Measurements from ENCODE around the gene MNT.

The MNT gene

DNA sequence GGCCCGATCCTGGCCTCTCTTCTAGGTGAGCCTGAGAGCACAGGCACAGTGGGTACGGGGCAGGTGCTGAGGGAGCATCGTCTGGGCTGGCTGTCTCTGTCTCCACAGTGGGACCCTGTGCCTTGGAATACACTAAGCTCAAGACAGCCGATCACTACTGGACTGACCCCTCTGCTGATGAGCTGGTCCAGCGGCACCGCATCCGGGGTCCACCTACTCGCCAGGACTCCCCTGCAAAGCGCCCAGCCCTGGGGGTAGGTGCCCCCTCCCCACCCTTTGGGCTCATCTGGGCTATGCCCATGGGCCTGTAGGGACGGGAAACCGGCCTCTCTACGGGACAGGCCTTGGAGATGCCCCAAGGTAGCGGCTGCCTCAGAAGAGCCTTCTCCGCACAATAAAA is 38.0 kb downstream of the MNT start:
- DNase-seq = no peak

GRCh38 chr17:2362416-2362815 is 38.4 kb downstream of the MNT start:
- DNase-seq = no peak

- no peak for DNase-seq
Measured at GRCh38 chr17:2362016-2362415, 38.8 kb downstream of the MNT start.

DNA sequence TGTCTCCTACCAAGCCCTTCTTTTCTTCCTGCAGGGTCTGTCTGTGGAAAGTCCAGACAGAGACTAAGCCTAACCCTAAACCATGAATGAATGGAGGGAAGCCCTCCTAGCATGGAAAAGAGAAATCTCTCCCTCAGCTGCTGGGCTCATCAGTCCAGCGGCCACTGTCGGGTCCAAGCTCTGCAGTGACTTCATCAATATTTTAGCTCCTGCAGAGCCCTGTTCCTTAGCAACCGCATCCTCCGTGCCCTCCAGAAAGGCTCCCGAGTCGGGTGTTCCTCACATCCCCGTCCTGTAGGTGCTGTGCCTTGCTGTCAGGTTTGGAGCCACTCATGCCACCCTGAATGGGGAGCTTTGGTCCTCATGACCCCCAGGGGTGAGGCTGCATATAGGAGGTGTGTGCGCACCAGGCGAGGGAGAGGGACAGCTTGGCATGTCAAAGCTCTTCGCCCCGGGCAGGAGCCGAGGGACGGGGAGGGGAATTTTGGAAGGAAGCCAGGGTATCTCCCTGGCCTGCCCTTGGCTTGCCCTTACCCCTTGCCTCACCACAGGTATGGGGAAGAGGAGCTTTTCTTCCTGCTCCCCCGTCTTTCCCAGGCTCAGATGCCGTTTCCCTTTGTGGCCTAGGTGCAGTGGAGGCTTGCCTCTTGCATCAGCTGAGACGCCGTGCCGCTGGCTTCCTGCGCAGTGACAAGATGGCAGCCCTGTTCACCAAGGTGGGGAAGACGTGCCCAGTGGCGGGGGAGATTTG is 39.7 kb downstream of the MNT start:
- no peak for DNase-seq

GRCh38 chr17:2357931-2358434 is 42.9 kb downstream of the MNT start:
- no peak for DNase-seq

- no peak for DNase-seq
Measured at GRCh38 chr17:2357237-2357636, 43.6 kb downstream of the MNT start.

GRCh38 chr17:2354311-2354710 is 46.5 kb downstream of the MNT start:
- no peak for DNase-seq

GRCh38 chr17:2351269-2351668 is 49.6 kb downstream of the MNT start:
- DNase-seq = no peak

DNA sequence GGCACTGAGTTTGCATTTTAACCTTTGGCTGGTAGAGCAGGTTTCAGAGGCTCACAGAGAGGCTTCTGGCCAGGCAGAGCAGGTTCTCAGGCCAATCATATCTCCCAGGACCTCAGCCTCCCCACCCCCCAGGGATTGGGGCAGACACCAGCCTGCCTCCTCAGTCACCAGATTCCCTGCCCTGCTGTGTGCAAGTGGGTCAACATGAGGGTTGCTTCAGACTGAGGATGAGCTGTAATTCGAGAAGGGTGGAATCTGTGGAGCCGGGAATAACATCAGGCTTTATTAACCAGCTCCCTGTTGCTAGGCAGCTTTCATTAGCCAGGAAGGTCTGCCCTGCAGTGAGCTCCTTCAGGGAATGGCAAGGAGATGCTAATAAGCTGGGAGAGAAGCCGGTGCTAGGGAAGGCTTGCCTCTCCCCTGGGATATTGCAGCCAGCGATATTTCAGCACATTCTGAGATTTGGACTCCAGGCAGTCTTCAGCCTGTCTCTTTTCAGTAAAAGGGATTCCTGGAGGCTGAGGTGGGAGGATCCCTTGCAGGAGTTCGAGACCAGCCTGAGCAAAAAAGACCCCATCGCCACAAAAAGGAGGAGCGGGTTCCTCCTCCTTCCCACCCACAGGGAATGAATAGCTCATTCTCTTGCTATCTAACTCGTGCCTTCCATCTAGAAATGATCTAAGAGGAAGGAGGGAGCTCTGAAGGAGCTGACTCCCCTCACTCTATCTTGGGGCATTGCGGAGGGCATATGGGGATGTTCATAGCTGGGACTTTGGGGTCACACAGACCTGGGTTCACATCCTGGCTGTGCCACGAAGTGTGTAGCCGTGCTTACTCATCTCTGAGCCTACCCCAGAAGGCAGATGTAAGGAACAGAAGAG is 52.8 kb downstream of the MNT start:
- no peak for DNase-seq

GRCh38 chr17:2346475-2346874 is 54.4 kb downstream of the MNT start:
- DNase-seq = no peak

DNA sequence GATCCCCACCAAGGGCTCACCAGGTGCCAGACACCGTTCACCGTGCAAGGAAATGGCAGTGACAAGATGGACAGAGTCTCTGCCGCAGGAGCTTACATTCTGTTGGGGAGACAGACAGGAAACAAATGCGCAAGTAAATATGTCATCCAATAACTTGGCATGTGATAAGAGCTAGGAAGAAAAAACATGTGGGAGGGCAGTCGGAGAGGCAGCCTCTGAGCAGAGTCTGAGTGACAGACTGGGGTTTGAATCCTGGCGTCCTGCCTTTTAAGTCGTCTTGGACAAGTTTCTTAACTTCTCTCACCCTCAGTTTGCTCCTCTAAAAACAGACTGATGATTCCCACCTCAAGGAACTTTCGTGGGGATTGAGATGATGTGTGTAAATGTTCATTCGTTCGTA is 56.3 kb downstream of the MNT start:
- DNase-seq = no peak

- no peak for DNase-seq
Measured at GRCh38 chr17:2343421-2343820, 57.4 kb downstream of the MNT start.

- DNase-seq = peak; percentile 26 to 46 (median 41)
Measured at GRCh38 chr17:2338315-2338657, 62.6 kb downstream of the MNT start.

- DNase-seq = peak; percentile 75 to 86 (median 76)
Measured at GRCh38 chr17:2337544-2338314, 63.1 kb downstream of the MNT start.

DNA sequence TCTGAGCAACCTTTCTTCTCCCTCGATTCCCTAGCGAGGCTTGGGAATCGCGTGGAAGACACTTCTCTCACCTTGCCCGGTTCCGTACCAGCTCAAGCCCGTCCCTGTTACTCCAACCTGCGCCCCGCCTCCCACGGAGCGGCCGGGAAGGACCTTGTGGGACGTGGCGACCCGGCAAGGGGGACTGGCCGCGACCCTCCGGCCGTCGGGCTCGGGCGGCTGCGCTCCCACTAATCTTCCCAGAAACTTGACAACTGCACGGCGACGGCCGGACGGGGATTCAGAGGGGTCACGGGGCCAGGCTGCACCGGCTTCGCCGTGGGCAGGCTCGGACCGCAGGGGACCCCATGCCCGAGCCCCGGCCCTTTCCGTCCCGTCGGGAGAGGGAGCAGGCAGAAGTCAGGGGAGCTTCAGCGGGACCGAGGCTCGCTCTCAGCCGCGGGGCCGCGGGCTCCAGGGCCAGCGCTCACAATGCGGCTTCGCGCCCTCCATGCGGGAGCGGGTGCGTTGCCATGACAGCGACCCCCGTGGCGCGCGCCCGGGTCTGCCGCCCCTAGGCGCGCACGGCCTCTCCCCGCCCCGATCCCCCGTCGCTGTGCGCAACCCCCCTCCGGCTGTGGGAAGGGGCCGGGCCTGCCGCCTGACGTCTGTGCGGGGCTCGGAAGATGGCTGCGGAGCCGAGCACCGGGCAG is 63.9 kb downstream of the MNT start, which contains the start of gene SGSM2:
TSS of gene SGSM2 (plus strand) at position 650 of the 692 bp plus-strand sequence. CDS start 188 bp downstream, outside the sequence.
- peak; percentile 49 to 80 (median 68) for DNase-seq

GRCh38 chr17:2336215-2336851 is 64.5 kb downstream of the MNT start, which contains the start of gene TSR1:
TSR1 (minus strand) TSS chr17:2336457; CDS start chr17:2336427, 30 bp downstream.
- DNase-seq = peak; percentile 90 to 96 (median 94)

GRCh38 chr17:2335726-2336214 is 65.1 kb downstream of the MNT start:
- peak; percentile 6 to 42 (median 26) for DNase-seq
